ENCODE measurements around the gene KIF16B.

DNA sequence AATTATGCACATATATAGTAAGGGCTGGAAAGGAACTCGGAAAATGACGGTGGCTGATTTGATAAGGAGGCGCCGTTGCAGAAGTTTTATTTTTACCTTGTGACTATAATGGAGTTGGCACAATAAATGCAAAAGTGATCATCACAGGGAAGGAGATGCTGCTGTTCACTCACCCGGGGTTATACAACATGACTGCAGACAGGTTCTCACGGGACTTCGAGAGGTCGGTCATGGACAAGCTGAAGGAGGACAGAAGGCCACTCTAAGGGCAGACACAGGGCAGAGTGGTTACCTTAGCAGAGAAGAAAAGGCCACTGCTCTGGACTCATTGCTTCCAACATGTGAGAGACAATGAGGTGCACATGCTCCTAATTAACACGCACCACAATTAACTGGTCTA is 168.6 kb downstream of the KIF16B start:
- TF ChIP-seq ZNF302 (tag by site-specific recombination; IDR thresholded peaks at IDR 0.05; ENCODE audit: low read depth) (no peak), ZNF610 (tag by site-specific recombination; IDR thresholded peaks at IDR 0.05; ENCODE audit: borderline replicate concordance) (no peak), SCRT1 (tag by site-specific recombination; IDR thresholded peaks at IDR 0.05; ENCODE audit: borderline replicate concordance) (no peak), ZNF311 (tag by site-specific recombination; IDR thresholded peaks at IDR 0.05; ENCODE audit: borderline replicate concordance) (no peak), ZBTB1 (tag by site-specific recombination; IDR thresholded peaks at IDR 0.05) (no peak), ZFP41 (tag by site-specific recombination; IDR thresholded peaks at IDR 0.05; ENCODE audit: borderline replicate concordance) (no peak), ZIC2 (tag by site-specific recombination; IDR thresholded peaks at IDR 0.05) (no peak), ZNF341 (tag by site-specific recombination; IDR thresholded peaks at IDR 0.05; ENCODE audit: low read depth) (no peak)
- TF ChIP-seq, protein P1, sequence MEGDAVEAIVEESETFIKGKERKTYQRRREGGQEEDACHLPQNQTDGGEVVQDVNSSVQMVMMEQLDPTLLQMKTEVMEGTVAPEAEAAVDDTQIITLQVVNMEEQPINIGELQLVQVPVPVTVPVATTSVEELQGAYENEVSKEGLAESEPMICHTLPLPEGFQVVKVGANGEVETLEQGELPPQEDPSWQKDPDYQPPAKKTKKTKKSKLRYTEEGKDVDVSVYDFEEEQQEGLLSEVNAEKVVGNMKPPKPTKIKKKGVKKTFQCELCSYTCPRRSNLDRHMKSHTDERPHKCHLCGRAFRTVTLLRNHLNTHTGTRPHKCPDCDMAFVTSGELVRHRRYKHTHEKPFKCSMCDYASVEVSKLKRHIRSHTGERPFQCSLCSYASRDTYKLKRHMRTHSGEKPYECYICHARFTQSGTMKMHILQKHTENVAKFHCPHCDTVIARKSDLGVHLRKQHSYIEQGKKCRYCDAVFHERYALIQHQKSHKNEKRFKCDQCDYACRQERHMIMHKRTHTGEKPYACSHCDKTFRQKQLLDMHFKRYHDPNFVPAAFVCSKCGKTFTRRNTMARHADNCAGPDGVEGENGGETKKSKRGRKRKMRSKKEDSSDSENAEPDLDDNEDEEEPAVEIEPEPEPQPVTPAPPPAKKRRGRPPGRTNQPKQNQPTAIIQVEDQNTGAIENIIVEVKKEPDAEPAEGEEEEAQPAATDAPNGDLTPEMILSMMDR (tag by site-specific recombination; IDR thresholded peaks at IDR 0.05): no peak
- TF ChIP-seq, protein P2, sequence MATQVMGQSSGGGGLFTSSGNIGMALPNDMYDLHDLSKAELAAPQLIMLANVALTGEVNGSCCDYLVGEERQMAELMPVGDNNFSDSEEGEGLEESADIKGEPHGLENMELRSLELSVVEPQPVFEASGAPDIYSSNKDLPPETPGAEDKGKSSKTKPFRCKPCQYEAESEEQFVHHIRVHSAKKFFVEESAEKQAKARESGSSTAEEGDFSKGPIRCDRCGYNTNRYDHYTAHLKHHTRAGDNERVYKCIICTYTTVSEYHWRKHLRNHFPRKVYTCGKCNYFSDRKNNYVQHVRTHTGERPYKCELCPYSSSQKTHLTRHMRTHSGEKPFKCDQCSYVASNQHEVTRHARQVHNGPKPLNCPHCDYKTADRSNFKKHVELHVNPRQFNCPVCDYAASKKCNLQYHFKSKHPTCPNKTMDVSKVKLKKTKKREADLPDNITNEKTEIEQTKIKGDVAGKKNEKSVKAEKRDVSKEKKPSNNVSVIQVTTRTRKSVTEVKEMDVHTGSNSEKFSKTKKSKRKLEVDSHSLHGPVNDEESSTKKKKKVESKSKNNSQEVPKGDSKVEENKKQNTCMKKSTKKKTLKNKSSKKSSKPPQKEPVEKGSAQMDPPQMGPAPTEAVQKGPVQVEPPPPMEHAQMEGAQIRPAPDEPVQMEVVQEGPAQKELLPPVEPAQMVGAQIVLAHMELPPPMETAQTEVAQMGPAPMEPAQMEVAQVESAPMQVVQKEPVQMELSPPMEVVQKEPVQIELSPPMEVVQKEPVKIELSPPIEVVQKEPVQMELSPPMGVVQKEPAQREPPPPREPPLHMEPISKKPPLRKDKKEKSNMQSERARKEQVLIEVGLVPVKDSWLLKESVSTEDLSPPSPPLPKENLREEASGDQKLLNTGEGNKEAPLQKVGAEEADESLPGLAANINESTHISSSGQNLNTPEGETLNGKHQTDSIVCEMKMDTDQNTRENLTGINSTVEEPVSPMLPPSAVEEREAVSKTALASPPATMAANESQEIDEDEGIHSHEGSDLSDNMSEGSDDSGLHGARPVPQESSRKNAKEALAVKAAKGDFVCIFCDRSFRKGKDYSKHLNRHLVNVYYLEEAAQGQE (tag by site-specific recombination; IDR thresholded peaks at IDR 0.05): no peak

Data from HEK293 (cell line).